Activated CD4-positive, alpha-beta T cell treated with anti-CD3 and anti-CD28 coated beads, Interleukin-2, amount 50 U/mL, for 1 hour (primary cell): ENCODE data around the gene RBMS3.
"Not testable (repeated sequence)": the region's sequence is repeated elsewhere in the genome, so short reads cannot be mapped to it uniquely, and the experiment has no call there.

Experiments used
- DNase-seq: peaks from one replicate; pipeline ENCODE4 v3.0.0-alpha.2; 2020

The RBMS3 gene

GRCh38 chr3:29345516-29346300, 64.8 kb downstream of the RBMS3 start:
- no peak for DNase-seq

DNA sequence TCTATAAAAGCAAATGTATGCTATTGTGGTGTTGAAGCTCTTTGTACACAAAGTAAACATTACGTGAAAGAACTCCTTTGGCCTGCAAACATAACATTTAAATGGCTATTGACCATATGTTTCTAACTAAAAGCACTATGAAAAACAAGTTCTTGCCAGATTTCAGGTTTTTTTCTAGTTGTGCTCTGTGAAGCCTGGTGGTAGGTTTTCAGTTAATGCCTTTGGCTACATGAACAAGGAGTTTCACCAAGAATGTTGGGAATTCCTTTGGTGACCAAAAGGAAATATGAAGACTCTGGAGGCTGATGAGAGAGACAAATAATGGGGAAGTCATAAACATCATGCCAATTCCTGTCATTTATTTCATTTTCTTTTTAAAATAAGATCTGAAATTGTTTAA, 66.0 kb downstream of the RBMS3 start:
- no peak for DNase-seq

GRCh38 chr3:29347412-29347811, 66.5 kb downstream of the RBMS3 start:
- no peak for DNase-seq

- no peak for DNase-seq
Measured at GRCh38 chr3:29348316-29348715, 67.4 kb downstream of the RBMS3 start.

- DNase-seq, result no peak
Measured at GRCh38 chr3:29349049-29349448, 68.2 kb downstream of the RBMS3 start.

- no peak for DNase-seq
Measured at GRCh38 chr3:29353807-29354206, 72.9 kb downstream of the RBMS3 start.

DNA sequence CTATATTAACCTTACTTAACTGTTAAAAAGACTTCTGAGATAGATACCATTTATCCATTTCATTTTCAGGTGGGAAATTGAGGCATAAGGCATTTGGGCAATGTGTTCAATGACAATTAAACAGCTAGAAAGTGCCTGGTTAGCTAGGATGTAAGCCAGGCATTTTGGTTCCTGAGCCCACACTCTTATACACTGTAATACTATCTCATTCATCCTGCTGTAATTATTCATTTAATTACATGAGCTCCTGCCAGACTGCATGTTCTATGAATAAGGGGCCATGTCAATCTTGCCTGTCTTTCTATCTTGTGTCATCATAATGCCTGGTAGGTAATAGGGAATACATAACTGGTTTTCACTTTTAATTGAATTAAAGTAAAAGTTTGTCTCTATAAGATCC, 74.0 kb downstream of the RBMS3 start:
- DNase-seq, result no peak

DNA sequence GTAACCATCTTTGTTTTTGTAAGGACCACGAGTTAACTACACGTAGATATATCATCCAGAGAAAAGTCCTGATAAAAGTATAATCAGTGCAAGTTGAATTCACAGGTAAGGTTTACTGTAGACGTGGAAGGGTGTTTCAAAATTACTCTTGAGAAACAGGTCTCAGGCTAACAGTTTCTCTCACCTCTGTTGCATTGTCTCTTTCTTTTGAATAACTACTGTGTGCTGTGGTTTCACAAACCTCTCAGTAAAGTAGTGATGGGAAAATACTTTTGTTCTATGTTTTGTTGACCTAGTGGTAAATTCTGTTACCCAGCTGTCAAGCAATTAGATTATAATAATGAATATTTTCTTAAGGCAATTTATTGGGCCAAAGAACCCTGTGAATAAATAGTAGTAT, 75.2 kb downstream of the RBMS3 start:
- DNase-seq, result no peak

GRCh38 chr3:29360289-29360688, 79.4 kb downstream of the RBMS3 start:
- not testable (repeated sequence) for DNase-seq

DNA sequence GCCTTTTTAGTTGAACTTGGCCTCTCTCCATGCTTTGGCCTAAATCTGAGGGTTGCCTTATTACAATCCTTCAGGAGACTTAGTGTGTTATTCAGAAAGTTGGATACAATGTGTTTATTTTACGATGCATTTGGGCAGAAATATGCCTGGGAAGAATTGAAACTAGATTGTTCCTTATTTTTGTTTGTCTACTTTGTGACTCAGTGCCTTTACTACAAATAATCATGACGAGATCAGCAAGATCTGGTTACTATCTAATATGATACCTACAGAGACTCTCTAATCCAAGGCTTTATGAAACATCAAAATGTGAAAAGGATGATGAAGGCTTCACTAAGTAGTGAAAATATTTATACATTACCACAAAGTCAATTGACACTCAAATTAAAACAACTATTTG, 82.2 kb downstream of the RBMS3 start:
- DNase-seq, result no peak

- no peak for DNase-seq
Measured at GRCh38 chr3:29370021-29370420, 89.2 kb downstream of the RBMS3 start.

GRCh38 chr3:29370476-29371420, 89.9 kb downstream of the RBMS3 start:
- DNase-seq, result no peak

DNA sequence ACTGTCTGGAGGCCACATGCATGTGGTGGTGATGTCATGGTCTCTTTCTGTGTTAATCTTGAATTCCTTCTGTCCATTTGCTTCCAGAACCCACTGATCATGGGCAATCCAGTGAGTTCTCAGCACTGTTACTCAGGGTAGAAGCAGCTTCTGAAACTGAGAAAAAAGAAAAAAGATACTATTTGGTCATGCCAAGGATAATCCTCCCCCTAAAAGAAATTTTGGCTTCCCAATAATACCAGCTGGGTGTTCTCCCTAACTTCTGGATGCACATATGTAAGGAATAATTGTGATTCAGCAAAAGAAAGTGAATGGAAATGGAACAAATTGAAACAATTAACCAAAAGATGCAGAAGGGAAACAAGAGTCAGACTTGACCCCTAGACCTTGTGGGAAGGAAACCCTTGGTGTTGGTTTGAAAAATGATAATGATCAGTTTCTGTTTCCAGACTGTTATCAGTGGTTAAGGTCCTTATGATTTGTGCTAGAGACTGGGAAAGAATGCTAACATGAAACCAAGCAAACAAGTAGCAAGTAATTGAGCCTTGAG, 92.3 kb downstream of the RBMS3 start:
- DNase-seq, result no peak

GRCh38 chr3:29374226-29374625, 93.4 kb downstream of the RBMS3 start:
- DNase-seq, result no peak

DNA sequence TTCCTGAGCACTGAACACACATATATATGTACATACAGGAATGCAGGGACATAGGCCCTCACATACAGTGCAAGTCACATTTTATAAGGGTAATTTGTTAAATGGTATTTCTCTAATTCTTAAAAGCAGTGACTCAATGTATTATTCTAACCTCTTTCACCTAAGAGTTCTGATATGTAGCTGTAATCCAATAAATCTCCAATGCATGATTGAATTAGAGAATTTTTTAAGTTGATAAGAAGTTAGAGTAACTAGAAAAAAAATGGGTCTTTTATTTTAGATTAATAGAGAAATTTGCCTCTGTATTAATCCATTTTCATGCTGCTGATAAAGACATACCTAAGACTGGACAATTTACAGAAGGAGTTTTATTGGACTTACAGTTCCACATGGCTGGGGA, 98.2 kb downstream of the RBMS3 start:
- DNase-seq, result no peak

- DNase-seq, result no peak
Measured at GRCh38 chr3:29381595-29381994, 100.7 kb downstream of the RBMS3 start.

GRCh38 chr3:29382409-29382808, 101.5 kb downstream of the RBMS3 start:
- DNase-seq, result no peak

DNA sequence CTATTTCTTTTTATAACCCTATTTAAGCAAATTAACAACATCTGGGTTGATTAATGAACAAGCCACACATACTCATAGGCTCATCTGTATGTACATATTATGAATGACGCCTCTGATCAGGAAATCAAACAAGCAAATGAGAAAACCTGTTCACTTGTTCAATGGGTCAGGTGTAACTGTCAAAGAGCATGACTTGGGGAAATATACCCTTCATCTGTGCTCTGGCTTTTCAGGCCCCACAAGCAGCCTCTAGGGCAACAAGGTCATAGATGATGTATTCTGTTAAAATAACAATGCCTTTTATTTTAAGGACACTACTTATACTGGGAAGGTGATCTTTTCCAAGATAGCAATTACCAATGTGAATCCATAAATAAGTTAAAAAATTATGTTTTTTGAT, 102.0 kb downstream of the RBMS3 start:
- DNase-seq, result no peak

- DNase-seq, result no peak
Measured at GRCh38 chr3:29384640-29385039, 103.8 kb downstream of the RBMS3 start.

- no peak for DNase-seq
Measured at GRCh38 chr3:29385046-29385830, 104.4 kb downstream of the RBMS3 start.

- no peak for DNase-seq
Measured at GRCh38 chr3:29389362-29389761, 108.5 kb downstream of the RBMS3 start.

DNA sequence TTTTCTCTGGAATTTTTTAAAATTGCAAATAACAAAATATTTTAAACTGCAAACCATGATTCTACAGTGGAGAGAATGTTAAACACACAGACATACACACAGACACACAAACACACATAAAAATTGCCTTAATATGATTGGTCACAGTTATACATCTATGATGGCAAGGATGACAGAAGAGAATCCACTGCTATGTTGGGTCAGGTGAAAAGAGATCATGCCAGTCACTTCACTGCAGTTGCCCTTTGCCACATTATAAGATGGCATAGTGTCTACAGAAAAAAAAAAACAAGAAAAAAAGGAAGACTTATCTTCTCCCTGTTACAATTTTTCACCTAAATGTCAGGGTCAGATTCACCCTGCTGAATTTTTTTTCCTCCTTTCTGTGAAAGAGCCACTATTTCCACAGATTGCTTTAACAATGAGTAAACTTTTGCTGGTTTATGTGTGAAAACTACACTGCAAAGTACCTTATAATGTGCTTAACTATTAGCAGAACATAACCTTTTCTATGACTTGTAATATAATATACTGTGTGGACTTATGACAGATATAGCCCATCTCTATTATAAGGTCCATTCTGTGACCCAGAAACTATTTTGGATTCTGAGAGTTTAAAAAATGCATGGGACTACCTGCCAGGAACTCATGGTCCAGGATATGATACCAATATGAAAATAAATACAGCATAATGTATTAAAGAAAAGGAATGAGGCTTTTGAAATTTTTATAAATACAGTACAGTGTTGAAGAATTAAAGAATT, 111.9 kb downstream of the RBMS3 start:
- no peak for DNase-seq
